ENCODE results near the gene ZMYND10. TPM values are rescaled to one million over a fixed set of nuclear protein-coding genes. Genes with fewer than 3 reads are reported as not detected.
A peak's percentile ranks its signal among the peaks of the same experiment; 100 is the strongest.

The ZMYND10 gene
- total RNA-seq, 2 experiments from 2014 or later: 3.5 to 3.6 TPM

GRCh38 chr3:50302095-50303012, 43.2 kb downstream of the ZMYND10 start:
- no peak overlapping the region for H3K27ac Mint-ChIP-seq
- peaks cover 26% of the 10 kb centered on the region for H3K4me1 Mint-ChIP-seq
- H3K9me3 Mint-ChIP-seq: no peaks in the 10 kb centered on the region
- no peak overlapping the region for H3K4me3 Mint-ChIP-seq
- DNase-seq: peak; percentile 5
- no peaks in the 10 kb centered on the region for H3K36me3 Mint-ChIP-seq (ENCODE audit: low read depth)
- H3K27me3 Mint-ChIP-seq: no peaks in the 10 kb centered on the region
- POLR2A ChIA-PET: interaction anchor here (0.6 to 0.7 kb wide), 2 partner anchors 67 to 1653 kb away, joined by 3 read pairs; no protein-coding TSS in a partner anchor
- CTCF ChIA-PET: interaction anchor here (0.6 to 1.1 kb wide), 3 partner anchors 15 to 484 kb away, joined by 3 to 4 read pairs (median 4); no protein-coding TSS in a partner anchor

- peaks cover 1% of the 10 kb centered on the region for H3K36me3 Mint-ChIP-seq (ENCODE audit: low read depth)
- no peaks in the 10 kb centered on the region for H3K27me3 Mint-ChIP-seq
- H3K27ac Mint-ChIP-seq: peak overlapping the region; percentile 100
- H3K9me3 Mint-ChIP-seq: no peaks in the 10 kb centered on the region
- peak overlapping the region; percentile 95 for H3K4me3 Mint-ChIP-seq
- ChIA-PET CTCF (no interaction called here), POLR2A (no interaction called here)
- peaks cover 30% of the 10 kb centered on the region for H3K4me1 Mint-ChIP-seq
- no peak for DNase-seq
Measured at GRCh38 chr3:50300681-50301254, 44.8 kb downstream of the ZMYND10 start.

GRCh38 chr3:50299929-50300680, 45.4 kb downstream of the ZMYND10 start:
- Mint-ChIP-seq H3K4me1 (peaks cover 30% of the 10 kb centered on the region), H3K9me3 (no peaks in the 10 kb centered on the region), H3K4me3 (peak overlapping the region; percentile 95), H3K27ac (peak overlapping the region; percentile 100), H3K27me3 (no peaks in the 10 kb centered on the region), H3K36me3 (ENCODE audit: low read depth) (peaks cover 1% of the 10 kb centered on the region)
- DNase-seq: peak; percentile 6
- ChIA-PET CTCF (interaction anchor here (0.7 to 4.5 kb wide), 14 partner anchors 11 to 105 kb away, joined by 3 to 21 read pairs (median 6); partner anchors contain the start of genes HYAL2, RASSF1 and TUSC2), POLR2A (interaction anchor here (0.7 to 1.1 kb wide), 2 partner anchors 37 to 51 kb away, joined by 3 read pairs; partner anchors contain the start of genes CYB561D2 and NPRL2)

GRCh38 chr3:50299638-50299928, 45.9 kb downstream of the ZMYND10 start:
- ChIA-PET POLR2A (interaction anchor here (0.7 to 1.1 kb wide), 2 partner anchors 38 to 51 kb away, joined by 3 read pairs; partner anchors contain the start of genes CYB561D2 and NPRL2), CTCF (interaction anchor here (0.7 to 4.5 kb wide), 15 partner anchors 10 to 105 kb away, joined by 3 to 21 read pairs (median 6); partner anchors contain the start of genes GNAI2, HYAL2, RASSF1 and TUSC2)
- peak overlapping the region; percentile 95 for H3K4me3 Mint-ChIP-seq
- no peaks in the 10 kb centered on the region for H3K9me3 Mint-ChIP-seq
- no peaks in the 10 kb centered on the region for H3K27me3 Mint-ChIP-seq
- peaks cover 1% of the 10 kb centered on the region for H3K36me3 Mint-ChIP-seq (ENCODE audit: low read depth)
- peak overlapping the region; percentile 100 for H3K27ac Mint-ChIP-seq
- H3K4me1 Mint-ChIP-seq: peaks cover 30% of the 10 kb centered on the region
- DNase-seq: no peak

- Mint-ChIP-seq H3K36me3 (ENCODE audit: low read depth) (peaks cover 1% of the 10 kb centered on the region), H3K27ac (peak within 1 kb of the TSS; percentile 100), H3K4me1 (peaks cover 30% of the 10 kb centered on the region), H3K9me3 (no peaks in the 10 kb centered on the region), H3K27me3 (no peaks in the 10 kb centered on the region), H3K4me3 (peak within 1 kb of the TSS; percentile 95)
- peak; percentile 99 for DNase-seq
- POLR2A ChIA-PET: interaction anchor here (0.7 to 1.1 kb wide), 2 partner anchors 38 to 52 kb away, joined by 3 read pairs; partner anchors contain the start of genes CYB561D2 and NPRL2
- CTCF ChIA-PET: interaction anchor here (0.7 to 4.5 kb wide), 19 partner anchors 10 to 293 kb away, joined by 3 to 21 read pairs (median 6); partner anchors contain the start of genes CYB561D2, GNAI2, HYAL2 and LSMEM2
Measured at GRCh38 chr3:50298836-50299637, 46.5 kb downstream of the ZMYND10 start, which contains the start of the genes HYAL3 and NAA80. Gene HYAL3 (minus strand): TSS chr3:50299405. CDS start chr3:50295602, 3,803 bp downstream. Gene NAA80 (minus strand): TSS chr3:50299405. CDS start chr3:50297463, 1,942 bp downstream.

GRCh38 chr3:50297896-50298725, 47.4 kb downstream of the ZMYND10 start:
- CTCF ChIA-PET: interaction anchor here (0.6 to 4.5 kb wide), 15 partner anchors 9 to 294 kb away, joined by 3 to 21 read pairs (median 6); partner anchors contain the start of genes CYB561D2, GNAI2, HYAL2 and LSMEM2
- peak overlapping the region; percentile 100 for H3K27ac Mint-ChIP-seq
- peak; percentile 8 for DNase-seq
- POLR2A ChIA-PET: no interaction called here
- H3K27me3 Mint-ChIP-seq: no peaks in the 10 kb centered on the region
- H3K36me3 Mint-ChIP-seq (ENCODE audit: low read depth): peaks cover 1% of the 10 kb centered on the region
- peaks cover 35% of the 10 kb centered on the region for H3K4me1 Mint-ChIP-seq
- no peaks in the 10 kb centered on the region for H3K9me3 Mint-ChIP-seq
- peak overlapping the region; percentile 95 for H3K4me3 Mint-ChIP-seq

GRCh38 chr3:50297384-50297775, 48.2 kb downstream of the ZMYND10 start:
- POLR2A ChIA-PET: interaction anchor here (0.6 kb wide), 1 partner anchor 28 kb away, joined by 5 read pairs; the partner anchor contains the start of gene SEMA3B
- CTCF ChIA-PET: interaction anchor here (0.6 to 4.5 kb wide), 7 partner anchors 9 to 68 kb away, joined by 3 to 21 read pairs (median 4); partner anchors contain the start of genes HYAL2 and LSMEM2
- no peaks in the 10 kb centered on the region for H3K27me3 Mint-ChIP-seq
- H3K9me3 Mint-ChIP-seq: no peaks in the 10 kb centered on the region
- peaks cover 41% of the 10 kb centered on the region for H3K4me1 Mint-ChIP-seq
- H3K36me3 Mint-ChIP-seq (ENCODE audit: low read depth): peaks cover 1% of the 10 kb centered on the region
- no peak for DNase-seq
- H3K27ac Mint-ChIP-seq: peak overlapping the region; percentile 100
- peak overlapping the region; percentile 95 for H3K4me3 Mint-ChIP-seq

GRCh38 chr3:50296721-50297383, 48.7 kb downstream of the ZMYND10 start:
- H3K4me3 Mint-ChIP-seq: no peak overlapping the region

GRCh38 chr3:50295553-50296431, 49.7 kb downstream of the ZMYND10 start:
- no peaks in the 10 kb centered on the region for H3K27me3 Mint-ChIP-seq
- H3K9me3 Mint-ChIP-seq: no peaks in the 10 kb centered on the region
- no peak for DNase-seq
- H3K4me1 Mint-ChIP-seq: peaks cover 44% of the 10 kb centered on the region
- CTCF ChIA-PET: interaction anchor here (1.0 to 4.5 kb wide), 5 partner anchors 26 to 55 kb away, joined by 3 to 21 read pairs (median 5); partner anchors contain the start of genes CYB561D2, HYAL2 and NPRL2
- no peak overlapping the region for H3K27ac Mint-ChIP-seq
- POLR2A ChIA-PET: no interaction called here
- peaks cover 1% of the 10 kb centered on the region for H3K36me3 Mint-ChIP-seq (ENCODE audit: low read depth)
- no peak overlapping the region for H3K4me3 Mint-ChIP-seq

More at GRCh38 chr3:50296721-50297383, 48.7 kb downstream of the ZMYND10 start:
- Mint-ChIP-seq H3K4me1 (peaks cover 42% of the 10 kb centered on the region), H3K36me3 (ENCODE audit: low read depth) (peaks cover 1% of the 10 kb centered on the region), H3K27ac (peak overlapping the region; percentile 71), H3K27me3 (no peaks in the 10 kb centered on the region), H3K9me3 (no peaks in the 10 kb centered on the region)
- CTCF ChIA-PET: interaction anchor here (0.6 to 4.5 kb wide), 5 partner anchors 10 to 68 kb away, joined by 3 to 21 read pairs (median 4); partner anchors contain the start of gene HYAL2
- POLR2A ChIA-PET: interaction anchor here (0.6 kb wide), 1 partner anchor 28 kb away, joined by 5 read pairs; the partner anchor contains the start of gene SEMA3B
- peak; percentile 6 for DNase-seq

Measured in activated CD4-positive, alpha-beta T cell treated with anti-CD3 and anti-CD28 coated beads, Interleukin-2, amount 10 ng/mL, durations not matched to agents 7 days and 5 days (primary cell).